ENCODE measurements around the gene GALNT16.

Gene GALNT16

DNA sequence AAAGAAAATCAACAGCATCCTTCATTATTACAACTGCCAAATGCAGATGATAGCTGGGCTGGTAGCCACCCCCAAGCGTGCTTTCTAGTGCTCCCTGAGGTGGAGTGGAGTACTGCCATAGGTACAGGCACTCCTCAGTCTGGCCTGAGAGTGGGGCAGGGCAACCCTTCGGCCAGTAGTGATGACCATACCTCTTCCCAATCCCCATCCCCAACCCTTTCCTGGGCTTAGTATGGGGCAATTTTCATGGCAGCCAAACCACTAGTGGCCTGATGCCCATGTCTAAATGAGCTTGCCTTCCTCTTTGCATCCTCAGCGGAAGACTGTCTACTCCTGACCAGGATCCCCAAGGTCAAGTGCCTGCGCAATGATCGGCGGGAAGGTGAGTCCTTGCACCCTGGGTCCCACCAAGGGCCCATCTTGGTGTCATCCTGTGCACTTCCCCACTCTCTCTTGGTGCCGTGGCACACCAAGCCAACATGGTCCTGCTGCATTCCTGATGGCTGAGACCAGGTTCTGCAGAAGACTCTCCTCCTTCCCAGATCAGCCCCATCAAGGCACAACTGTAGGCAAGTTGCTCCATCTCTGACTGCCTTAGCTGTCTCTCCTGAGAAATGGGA is 65.8 kb downstream of the GALNT16 start:
- peak; percentile 75 for ATAC-seq
- TF ChIP-seq ISL1 (CRISPR knock-in tag; IDR thresholded peaks at IDR 0.05) (no peak), ZC3H10 (CRISPR knock-in tag; IDR thresholded peaks at IDR 0.05) (no peak), GLIS3 (CRISPR knock-in tag; IDR thresholded peaks at IDR 0.05) (no peak), ZNF565 (CRISPR knock-in tag; conservative IDR thresholded peaks at IDR 0.05; ENCODE audit: low read depth) (no peak), SNAI2 (CRISPR knock-in tag; IDR thresholded peaks at IDR 0.05) (no peak)
- TF ChIP-seq, protein P1, sequence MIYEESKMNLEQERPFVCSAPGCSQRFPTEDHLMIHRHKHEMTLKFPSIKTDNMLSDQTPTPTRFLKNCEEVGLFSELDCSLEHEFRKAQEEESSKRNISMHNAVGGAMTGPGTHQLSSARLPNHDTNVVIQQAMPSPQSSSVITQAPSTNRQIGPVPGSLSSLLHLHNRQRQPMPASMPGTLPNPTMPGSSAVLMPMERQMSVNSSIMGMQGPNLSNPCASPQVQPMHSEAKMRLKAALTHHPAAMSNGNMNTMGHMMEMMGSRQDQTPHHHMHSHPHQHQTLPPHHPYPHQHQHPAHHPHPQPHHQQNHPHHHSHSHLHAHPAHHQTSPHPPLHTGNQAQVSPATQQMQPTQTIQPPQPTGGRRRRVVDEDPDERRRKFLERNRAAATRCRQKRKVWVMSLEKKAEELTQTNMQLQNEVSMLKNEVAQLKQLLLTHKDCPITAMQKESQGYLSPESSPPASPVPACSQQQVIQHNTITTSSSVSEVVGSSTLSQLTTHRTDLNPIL (CRISPR knock-in tag; IDR thresholded peaks at IDR 0.05; ENCODE audit: low read depth) = no peak

GRCh38 chr14:69326611-69327010 is 66.7 kb downstream of the GALNT16 start:
- no peak for ATAC-seq
- no peak for TF ChIP-seq ARNTL (CRISPR knock-in tag; IDR thresholded peaks at IDR 0.05; ENCODE audit: borderline replicate concordance, low read depth)
- TF ChIP-seq ZFP30 (CRISPR knock-in tag; IDR thresholded peaks at IDR 0.05) = no peak
- TF ChIP-seq ESRRG (CRISPR knock-in tag; IDR thresholded peaks at IDR 0.05) = no peak
- TF ChIP-seq ZNF70 (CRISPR knock-in tag; IDR thresholded peaks at IDR 0.05) = no peak

DNA sequence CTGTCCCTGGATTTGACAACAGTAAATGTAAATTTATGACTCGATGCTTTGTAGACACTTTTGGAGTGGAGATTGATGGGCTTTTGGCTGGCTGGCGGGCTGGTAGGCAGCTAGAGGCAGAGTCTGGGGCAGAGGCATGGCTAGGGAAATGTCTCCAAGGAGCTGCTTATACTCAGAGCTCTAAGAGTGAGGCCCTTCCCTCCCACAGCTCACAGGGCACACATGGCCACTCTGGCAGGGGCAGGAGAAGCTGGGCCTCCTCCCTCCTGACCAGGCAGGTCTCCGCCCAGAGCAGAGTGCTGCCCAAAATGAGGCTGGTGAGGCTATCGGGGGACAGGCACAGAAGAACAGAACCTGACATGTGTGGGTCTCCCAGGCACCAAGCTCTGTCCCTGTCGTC is 67.5 kb downstream of the GALNT16 start:
- ATAC-seq = no peak
- TF ChIP-seq SNAI2 (CRISPR knock-in tag; IDR thresholded peaks at IDR 0.05) (no peak), ZNF565 (CRISPR knock-in tag; conservative IDR thresholded peaks at IDR 0.05; ENCODE audit: low read depth) (no peak), CSRNP3 (CRISPR knock-in tag; IDR thresholded peaks at IDR 0.05) (no peak), POU6F1 (CRISPR knock-in tag; IDR thresholded peaks at IDR 0.05; ENCODE audit: borderline replicate concordance, low read depth) (no peak), ARNTL (CRISPR knock-in tag; IDR thresholded peaks at IDR 0.05; ENCODE audit: borderline replicate concordance, low read depth) (no peak), ZC3H10 (CRISPR knock-in tag; IDR thresholded peaks at IDR 0.05) (no peak), BACH2 (CRISPR knock-in tag; IDR thresholded peaks at IDR 0.05; ENCODE audit: borderline replicate concordance) (no peak), ZNF8 (CRISPR knock-in tag; IDR thresholded peaks at IDR 0.05) (no peak), PATZ1 (CRISPR knock-in tag; IDR thresholded peaks at IDR 0.05; ENCODE audit: borderline replicate concordance) (no peak), RARB (CRISPR knock-in tag; IDR thresholded peaks at IDR 0.05) (no peak)

DNA sequence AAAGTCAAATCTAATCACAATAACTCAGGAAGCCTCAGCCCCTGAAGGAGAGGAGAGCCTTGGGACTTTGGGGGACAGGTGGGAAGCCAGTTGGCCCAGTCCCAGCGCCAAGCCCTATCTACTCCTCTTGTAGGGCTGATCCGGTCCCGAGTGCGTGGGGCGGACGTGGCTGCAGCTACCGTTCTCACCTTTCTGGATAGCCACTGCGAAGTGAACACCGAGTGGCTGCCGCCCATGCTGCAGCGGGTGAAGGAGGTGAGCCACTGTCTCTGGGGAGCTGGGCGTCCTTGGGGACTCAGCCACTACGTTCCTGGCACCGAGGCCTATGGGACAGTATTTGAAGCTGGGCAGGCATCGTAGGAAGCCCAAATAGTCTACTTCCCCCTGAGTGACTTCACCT is 68.4 kb downstream of the GALNT16 start:
- no peak for TF ChIP-seq SNAI2 (CRISPR knock-in tag; IDR thresholded peaks at IDR 0.05)
- ATAC-seq = no peak

DNA sequence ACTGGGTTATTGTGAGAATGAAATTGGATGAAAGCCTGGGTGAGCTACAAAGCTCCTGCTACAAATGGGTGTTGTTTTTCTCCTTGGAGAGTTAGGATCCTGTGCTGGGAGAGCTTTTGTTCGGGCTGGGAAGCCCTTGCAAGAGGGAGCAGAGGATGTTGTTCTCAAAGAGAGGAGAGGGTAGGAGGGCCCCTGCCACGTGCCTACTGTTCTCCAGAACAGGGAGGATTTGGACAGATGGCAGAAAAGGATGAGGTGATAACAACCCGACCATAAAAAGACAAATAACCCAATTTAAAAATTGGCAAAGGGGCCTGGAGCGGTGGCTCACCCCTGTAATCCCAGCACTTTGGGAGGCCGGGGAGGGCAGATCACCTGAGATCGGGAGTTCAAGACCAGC is 68.8 kb downstream of the GALNT16 start:
- no peak for TF ChIP-seq ZNF565 (CRISPR knock-in tag; conservative IDR thresholded peaks at IDR 0.05; ENCODE audit: low read depth)
- TF ChIP-seq TOX (CRISPR knock-in tag; IDR thresholded peaks at IDR 0.05; ENCODE audit: borderline replicate concordance) = no peak
- TF ChIP-seq TCF4 (CRISPR knock-in tag; IDR thresholded peaks at IDR 0.05; ENCODE audit: borderline replicate concordance) = no peak
- TF ChIP-seq PATZ1 (CRISPR knock-in tag; IDR thresholded peaks at IDR 0.05; ENCODE audit: borderline replicate concordance) = no peak
- TF ChIP-seq, protein P1 (CRISPR knock-in tag; IDR thresholded peaks at IDR 0.05; ENCODE audit: low read depth) = no peak
- TF ChIP-seq ZNF70 (CRISPR knock-in tag; IDR thresholded peaks at IDR 0.05) = no peak
- TF ChIP-seq ARNTL (CRISPR knock-in tag; IDR thresholded peaks at IDR 0.05; ENCODE audit: borderline replicate concordance, low read depth) = no peak
- TF ChIP-seq ZFP30 (CRISPR knock-in tag; IDR thresholded peaks at IDR 0.05) = no peak
- TF ChIP-seq GLIS3 (CRISPR knock-in tag; IDR thresholded peaks at IDR 0.05) = no peak
- TF ChIP-seq PPARA (CRISPR knock-in tag; IDR thresholded peaks at IDR 0.05; ENCODE audit: borderline replicate concordance) = no peak
- TF ChIP-seq, protein P2, sequence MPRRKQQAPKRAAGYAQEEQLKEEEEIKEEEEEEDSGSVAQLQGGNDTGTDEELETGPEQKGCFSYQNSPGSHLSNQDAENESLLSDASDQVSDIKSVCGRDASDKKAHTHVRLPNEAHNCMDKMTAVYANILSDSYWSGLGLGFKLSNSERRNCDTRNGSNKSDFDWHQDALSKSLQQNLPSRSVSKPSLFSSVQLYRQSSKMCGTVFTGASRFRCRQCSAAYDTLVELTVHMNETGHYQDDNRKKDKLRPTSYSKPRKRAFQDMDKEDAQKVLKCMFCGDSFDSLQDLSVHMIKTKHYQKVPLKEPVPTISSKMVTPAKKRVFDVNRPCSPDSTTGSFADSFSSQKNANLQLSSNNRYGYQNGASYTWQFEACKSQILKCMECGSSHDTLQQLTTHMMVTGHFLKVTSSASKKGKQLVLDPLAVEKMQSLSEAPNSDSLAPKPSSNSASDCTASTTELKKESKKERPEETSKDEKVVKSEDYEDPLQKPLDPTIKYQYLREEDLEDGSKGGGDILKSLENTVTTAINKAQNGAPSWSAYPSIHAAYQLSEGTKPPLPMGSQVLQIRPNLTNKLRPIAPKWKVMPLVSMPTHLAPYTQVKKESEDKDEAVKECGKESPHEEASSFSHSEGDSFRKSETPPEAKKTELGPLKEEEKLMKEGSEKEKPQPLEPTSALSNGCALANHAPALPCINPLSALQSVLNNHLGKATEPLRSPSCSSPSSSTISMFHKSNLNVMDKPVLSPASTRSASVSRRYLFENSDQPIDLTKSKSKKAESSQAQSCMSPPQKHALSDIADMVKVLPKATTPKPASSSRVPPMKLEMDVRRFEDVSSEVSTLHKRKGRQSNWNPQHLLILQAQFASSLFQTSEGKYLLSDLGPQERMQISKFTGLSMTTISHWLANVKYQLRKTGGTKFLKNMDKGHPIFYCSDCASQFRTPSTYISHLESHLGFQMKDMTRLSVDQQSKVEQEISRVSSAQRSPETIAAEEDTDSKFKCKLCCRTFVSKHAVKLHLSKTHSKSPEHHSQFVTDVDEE (CRISPR knock-in tag; IDR thresholded peaks at IDR 0.05) = no peak
- ATAC-seq = no peak

Measured in SK-N-SH treated with all-trans-retinoic acid at 6 μM for 48 hours (cell line).